Stimulated activated CD8-positive, alpha-beta memory T cell treated with anti-CD3 and anti-CD28 coated beads, Interleukin-15, amount 100 ng/mL, for 1 hour (primary cell): Measurements from ENCODE around the gene ZNF24.

Experiments used
- DNase-seq: peaks from one replicate; pipeline ENCODE4 v3.0.0-alpha.2; 2020; ENCODE audit warnings: low read depth

Gene ZNF24

GRCh38 chr18:35343936-35344735, at the start of gene ZNF24:
TSS of gene ZNF24 (minus strand) at chr18:35344420. CDS start at chr18:35340650, 3,770 bp downstream.
- peak; percentile 82 for DNase-seq

- no peak for DNase-seq
Measured at GRCh38 chr18:35393716-35394115, 49.5 kb upstream of the ZNF24 start.

- DNase-seq, result no peak
Measured at GRCh38 chr18:35392375-35392774, 48.2 kb upstream of the ZNF24 start.

- no peak for DNase-seq
Measured at GRCh38 chr18:35390951-35391700, 46.9 kb upstream of the ZNF24 start.

- no peak for DNase-seq
Measured at GRCh38 chr18:35389095-35389618, 44.9 kb upstream of the ZNF24 start.

- no peak for DNase-seq
Measured at GRCh38 chr18:35387152-35387571, 42.9 kb upstream of the ZNF24 start.

GRCh38 chr18:35386600-35387100, 42.4 kb upstream of the ZNF24 start:
- DNase-seq, result peak; percentile 27

GRCh38 chr18:35383136-35383535, 38.9 kb upstream of the ZNF24 start:
- no peak for DNase-seq

- no peak for DNase-seq
Measured at GRCh38 chr18:35379421-35379820, 35.2 kb upstream of the ZNF24 start.

GRCh38 chr18:35378574-35378896, 34.3 kb upstream of the ZNF24 start:
- DNase-seq, result no peak

- no peak for DNase-seq
Measured at GRCh38 chr18:35377875-35378573, 33.8 kb upstream of the ZNF24 start.

- peak; percentile 45 for DNase-seq
Measured at GRCh38 chr18:35376742-35377695, 32.8 kb upstream of the ZNF24 start, which contains the start of gene ZNF396. TSS of gene ZNF396 (minus strand) at chr18:35377337. CDS start at chr18:35374292, 3,045 bp downstream.

- no peak for DNase-seq
Measured at GRCh38 chr18:35376393-35376741, 32.1 kb upstream of the ZNF24 start.

GRCh38 chr18:35374708-35375107, 30.5 kb upstream of the ZNF24 start:
- DNase-seq, result no peak

GRCh38 chr18:35371412-35372195, 27.4 kb upstream of the ZNF24 start:
- DNase-seq, result no peak

GRCh38 chr18:35369126-35369525, 24.9 kb upstream of the ZNF24 start:
- no peak for DNase-seq

GRCh38 chr18:35368595-35368994, 24.4 kb upstream of the ZNF24 start:
- DNase-seq, result no peak

GRCh38 chr18:35362531-35362930, 18.3 kb upstream of the ZNF24 start:
- no peak for DNase-seq

GRCh38 chr18:35361570-35362321, 17.5 kb upstream of the ZNF24 start:
- no peak for DNase-seq
